HG02571 (cell line): Measurements from ENCODE around the gene ADAMTS13.
A peak's percentile ranks its signal among the peaks of the same experiment; 100 is the strongest.

ENCODE experiments used
- ATAC-seq: cut with Tn5 transposase; IDR thresholded peaks from one replicate; pipeline ENCODE4 v1.9.1; 2021; ENCODE audit warnings: mild to moderate bottlenecking, moderate library complexity; ENCODE audit not compliant: unreplicated experiment

Gene ADAMTS13

DNA sequence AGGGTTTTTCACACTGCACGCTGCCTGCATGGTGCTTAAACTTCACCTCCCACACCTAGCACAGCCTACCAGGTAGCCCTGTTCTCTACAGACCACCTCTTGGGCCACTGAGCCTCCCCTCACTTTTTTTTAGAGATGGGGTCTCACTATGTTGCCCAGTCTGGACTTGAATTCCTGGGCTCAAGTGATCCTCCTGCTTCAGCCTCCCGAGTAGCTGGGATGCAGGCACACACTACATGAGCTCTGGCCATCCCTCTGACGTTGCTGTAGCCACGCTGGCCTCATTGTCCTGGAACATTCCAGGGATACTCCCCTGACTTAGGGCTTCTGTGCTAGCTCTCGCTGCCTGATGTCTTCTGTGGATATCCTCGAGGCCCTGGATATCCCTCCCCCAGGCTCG, 30.4 kb downstream of the ADAMTS13 start:
- no peak for ATAC-seq

DNA sequence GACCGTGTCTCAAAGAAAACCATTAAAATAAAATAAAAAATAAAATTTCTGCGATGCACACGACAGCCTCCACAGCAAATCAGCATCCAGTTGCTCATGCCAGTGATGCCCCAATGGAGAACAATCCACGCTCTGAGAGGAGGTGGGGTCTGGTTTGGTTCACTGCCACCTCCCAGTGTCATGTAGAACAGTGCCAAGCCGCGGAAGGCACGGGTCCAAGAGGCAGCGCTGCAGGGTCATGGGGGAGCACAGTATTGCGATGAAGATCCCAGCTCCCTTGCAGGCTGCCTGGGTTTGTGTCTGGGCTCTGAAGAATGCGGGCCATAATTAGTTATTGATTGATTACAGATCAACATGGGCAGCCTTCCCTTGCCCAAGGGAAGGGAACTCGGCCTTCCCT, 31.5 kb downstream of the ADAMTS13 start:
- ATAC-seq, result no peak

DNA sequence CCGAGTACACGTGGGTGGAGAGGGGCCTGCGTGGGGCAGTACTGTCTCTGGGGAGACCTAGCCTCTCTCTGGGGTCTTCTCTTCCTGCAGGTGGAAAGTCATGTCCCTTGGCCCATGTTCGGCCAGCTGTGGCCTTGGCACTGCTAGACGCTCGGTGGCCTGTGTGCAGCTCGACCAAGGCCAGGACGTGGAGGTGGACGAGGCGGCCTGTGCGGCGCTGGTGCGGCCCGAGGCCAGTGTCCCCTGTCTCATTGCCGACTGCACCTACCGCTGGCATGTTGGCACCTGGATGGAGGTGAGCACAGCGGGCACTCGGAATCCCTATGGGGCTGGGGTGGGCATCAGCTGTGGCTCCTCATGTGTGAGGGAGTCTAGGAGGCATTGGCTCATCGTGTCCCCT, 32.2 kb downstream of the ADAMTS13 start:
- ATAC-seq, result no peak

DNA sequence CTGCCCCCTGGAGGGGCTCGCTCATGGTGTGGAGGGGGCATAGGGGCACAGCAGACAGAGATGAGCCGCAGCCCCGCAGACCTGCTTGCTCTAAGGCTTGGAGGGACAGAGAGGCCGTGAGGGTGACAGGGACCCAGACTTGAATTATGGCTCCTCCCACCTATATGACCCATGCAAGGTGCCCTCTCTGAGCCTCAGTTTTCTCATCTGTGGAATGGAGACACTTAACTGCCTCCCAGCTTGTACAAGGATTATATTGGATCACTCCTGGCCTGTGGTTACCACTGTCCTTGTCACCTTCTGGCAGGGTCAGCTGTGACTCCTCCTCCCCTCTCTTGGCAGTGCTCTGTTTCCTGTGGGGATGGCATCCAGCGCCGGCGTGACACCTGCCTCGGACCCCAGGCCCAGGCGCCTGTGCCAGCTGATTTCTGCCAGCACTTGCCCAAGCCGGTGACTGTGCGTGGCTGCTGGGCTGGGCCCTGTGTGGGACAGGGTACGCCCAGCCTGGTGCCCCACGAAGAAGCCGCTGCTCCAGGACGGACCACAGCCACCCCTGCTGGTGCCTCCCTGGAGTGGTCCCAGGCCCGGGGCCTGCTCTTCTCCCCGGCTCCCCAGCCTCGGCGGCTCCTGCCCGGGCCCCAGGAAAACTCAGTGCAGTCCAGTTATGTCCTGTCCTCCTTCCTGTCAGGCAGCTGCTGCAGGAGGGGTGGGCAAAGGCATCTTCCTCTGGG, 32.9 kb downstream of the ADAMTS13 start:
- no peak for ATAC-seq

DNA sequence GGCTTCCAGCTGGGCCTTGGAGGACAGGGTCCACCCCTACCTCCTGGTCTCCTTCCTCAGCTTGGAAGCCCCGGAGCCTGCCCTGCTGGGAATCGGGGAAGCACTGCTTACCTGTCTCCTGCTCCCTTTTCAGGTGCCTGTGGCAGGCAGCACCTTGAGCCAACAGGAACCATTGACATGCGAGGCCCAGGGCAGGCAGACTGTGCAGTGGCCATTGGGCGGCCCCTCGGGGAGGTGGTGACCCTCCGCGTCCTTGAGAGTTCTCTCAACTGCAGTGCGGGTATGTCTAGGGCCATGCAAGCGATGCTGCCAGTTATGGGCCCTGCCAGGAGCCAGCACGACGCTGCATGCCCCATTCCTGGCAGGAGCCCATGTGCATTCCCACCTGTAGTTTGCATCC, 33.8 kb downstream of the ADAMTS13 start:
- ATAC-seq, result no peak

DNA sequence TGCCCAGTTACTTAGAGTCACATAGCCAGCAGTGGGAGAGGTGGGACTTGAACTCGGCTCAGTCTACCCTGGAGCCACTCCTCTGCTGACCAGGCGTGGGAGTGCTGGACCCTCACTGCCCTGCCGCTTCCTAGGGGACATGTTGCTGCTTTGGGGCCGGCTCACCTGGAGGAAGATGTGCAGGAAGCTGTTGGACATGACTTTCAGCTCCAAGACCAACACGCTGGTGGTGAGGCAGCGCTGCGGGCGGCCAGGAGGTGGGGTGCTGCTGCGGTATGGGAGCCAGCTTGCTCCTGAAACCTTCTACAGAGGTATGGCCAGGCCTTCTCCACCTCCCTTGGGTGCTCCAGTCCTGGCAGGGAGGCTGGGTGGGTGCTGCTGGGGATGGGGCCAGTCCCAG, 34.2 kb downstream of the ADAMTS13 start:
- no peak for ATAC-seq

DNA sequence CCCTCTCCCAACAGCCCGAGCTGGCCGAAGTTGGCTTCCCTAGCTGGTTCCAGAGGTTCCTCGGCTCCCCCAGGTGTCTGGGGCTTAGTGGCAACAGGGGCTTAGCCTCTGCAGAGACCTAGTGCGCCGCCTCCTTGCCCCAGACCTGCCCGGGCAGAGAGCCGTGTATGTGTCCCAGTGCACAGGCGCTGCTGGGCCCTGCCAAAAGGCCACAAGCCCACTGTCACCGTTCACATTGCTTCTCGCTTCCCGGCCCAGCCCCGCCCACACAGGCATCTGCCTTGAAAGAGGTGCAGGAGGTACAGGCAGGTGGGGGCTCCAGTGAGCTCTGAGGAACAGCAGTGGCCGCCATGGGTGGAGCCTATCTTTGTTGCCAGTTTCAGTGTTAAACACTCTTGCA, 35.1 kb downstream of the ADAMTS13 start:
- no peak for ATAC-seq

DNA sequence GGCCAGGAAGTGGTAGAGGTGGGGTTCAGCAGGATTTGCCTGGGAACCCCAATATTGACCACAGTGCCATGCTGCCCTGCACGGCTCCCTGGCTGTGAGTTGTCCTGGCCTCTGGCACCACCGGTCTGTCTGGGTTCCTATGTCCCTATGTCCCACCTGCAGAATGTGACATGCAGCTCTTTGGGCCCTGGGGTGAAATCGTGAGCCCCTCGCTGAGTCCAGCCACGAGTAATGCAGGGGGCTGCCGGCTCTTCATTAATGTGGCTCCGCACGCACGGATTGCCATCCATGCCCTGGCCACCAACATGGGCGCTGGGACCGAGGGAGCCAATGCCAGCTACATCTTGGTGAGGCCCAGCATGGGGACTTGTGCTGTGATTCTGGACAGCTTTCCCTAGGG, 35.6 kb downstream of the ADAMTS13 start:
- ATAC-seq, result no peak

DNA sequence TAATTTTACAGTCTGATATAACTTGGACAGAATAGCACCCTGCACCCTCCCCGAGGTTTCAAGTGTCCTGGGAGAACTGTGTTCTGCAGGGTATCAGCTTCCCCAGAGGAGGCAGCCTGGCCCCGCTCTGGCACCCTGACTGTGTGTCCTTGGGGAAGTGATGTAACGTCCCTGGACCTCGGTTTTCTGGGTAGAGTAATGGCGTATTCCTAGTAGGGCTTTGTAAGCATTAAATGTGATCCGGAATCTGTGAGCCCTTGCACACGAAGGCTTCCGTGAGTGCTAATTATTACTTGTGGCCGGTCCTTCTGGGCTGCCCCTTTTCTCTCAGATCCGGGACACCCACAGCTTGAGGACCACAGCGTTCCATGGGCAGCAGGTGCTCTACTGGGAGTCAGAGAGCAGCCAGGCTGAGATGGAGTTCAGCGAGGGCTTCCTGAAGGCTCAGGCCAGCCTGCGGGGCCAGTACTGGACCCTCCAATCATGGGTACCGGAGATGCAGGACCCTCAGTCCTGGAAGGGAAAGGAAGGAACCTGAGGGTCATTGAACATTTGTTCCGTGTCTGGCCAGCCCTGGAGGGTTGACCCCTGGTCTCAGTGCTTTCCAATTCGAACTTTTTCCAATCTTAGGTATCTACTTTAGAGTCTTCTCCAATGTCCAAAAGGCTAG, 36.6 kb downstream of the ADAMTS13 start:
- ATAC-seq, result no peak

DNA sequence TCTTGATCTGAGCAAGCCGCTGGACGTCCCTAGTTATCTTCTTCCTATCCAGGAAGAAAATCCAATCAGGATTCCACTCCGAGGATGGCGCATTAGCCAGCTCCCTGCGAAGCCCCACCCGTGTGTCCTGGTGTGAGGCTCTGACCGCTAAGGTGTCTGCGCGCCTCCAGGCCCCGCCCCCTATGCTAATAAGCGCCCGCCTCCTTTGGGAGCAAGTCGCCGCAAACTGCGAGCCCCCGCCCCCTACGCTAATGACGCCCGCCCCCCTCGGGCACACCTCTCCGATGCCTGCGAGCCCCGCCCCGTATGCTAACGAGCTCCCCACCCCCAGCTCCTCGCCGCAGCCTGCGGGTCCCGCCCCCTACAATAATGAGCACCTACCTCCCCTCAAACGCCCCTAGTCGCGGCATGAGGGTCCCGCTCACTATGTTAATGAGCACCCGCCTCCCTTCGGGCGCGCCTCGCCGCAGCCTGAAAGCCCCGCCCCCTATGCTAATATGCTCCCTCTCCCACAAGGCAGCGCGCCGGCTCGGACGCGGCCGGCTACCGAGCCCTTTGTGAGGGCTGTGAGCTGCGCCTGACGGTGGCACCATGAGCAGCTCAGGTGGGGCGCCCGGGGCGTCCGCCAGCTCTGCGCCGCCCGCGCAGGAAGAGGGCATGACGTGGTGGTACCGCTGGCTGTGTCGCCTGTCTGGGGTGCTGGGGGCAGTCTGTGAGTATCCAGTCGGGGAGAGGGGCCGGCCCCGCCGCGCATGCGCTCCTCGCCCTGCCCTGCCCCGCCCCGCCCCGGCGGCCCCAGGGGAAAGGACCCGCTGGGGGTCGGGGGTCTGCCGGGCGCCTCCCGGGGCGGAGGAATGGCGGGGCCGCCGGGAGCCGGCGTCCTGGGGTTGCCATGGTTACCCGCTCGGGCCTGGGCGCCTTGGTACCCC, 37.6 kb downstream of the ADAMTS13 start, which contains the start of gene CACFD1:
Gene CACFD1, plus strand, starts transcription at position 503 of the 929 bp plus-strand sequence. Its CDS starts 89 bp downstream, at position 592.
- peak; percentile 70 for ATAC-seq

DNA sequence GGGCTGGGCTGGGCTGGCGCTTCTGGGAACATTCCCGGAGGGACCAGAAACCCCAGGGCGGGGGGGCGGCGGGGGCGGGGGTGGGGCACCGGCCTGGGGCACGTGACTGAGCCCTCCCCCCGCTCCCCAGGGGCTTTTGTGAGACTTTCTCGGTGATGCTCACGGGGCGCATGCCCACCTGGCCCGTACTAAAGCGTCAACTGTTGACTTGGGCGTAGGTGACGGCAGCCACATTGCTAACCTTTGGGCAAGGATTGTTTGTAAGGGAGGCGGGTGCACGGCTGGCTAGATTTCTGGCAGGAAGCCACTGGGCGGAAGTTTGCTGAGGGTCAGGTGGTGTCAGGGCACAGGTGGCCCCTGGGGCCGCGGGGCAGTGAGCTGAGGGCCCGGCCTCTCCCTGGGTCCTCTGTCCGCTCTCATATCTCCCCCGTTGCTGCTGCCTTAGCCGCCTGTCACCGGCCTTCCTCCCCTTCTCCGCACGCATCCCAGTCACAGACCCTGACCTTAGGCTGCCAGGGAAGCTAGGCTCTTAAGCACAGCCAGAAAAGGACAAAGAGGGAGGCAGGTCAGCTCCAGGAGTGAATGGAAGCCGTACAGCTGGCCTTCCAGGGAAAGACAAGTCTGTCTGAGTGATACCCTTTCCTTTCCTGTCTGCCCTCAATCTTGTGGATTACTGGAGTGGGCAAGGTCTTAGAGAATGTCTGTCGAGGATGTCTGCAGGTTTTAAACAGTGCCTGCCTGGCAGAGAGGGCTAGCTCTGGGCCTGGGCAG, 38.4 kb downstream of the ADAMTS13 start:
- ATAC-seq, result peak; percentile 19

DNA sequence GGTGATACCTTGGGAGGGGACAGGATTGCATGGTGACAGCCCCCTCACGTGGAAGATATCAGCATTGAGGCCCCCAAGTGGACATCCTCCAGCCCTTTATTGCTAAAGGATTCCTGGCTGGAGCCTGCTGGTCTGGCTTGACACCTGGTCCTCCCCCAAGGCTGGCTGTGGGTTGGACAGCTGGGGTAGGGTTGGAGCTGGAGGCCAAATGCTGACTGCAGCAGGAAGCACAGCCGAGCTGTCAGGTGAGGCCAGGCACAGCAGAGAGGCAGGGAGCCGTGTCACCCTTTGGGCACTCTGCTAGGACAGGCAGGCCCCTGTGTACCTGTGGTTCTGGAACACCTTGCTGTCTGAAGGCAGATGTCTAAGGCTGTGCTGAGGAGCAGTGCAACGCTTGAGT, 39.8 kb downstream of the ADAMTS13 start:
- no peak for ATAC-seq

DNA sequence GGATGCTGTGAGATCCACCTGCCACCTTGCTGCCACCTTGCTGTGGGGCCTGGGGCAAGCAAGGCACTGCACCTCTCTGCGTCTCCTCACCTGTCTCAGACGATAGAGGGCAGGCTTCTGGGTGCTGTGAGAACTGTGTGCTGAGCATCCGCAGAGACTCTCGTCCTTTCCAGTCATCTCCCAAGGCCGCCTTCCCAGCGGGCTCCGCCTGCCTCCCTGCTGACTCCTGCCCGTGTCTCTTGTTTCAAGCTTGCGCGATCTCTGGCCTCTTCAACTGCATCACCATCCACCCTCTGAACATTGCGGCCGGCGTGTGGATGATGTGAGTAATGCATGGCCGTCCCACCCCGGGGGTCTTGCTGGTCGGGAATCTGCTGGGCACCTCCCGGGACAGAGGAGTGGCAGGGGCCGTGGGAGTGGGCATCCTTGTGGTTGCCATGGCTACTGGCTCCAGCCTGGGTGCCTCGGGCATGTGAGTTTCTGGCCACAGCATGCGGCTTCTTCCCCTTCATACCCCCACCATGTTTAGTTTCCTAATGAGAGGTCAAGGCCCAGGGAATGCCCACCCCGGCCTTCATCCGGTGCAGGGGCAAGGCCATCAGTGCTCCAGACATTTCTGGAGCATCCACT, 41.2 kb downstream of the ADAMTS13 start:
- ATAC-seq, result no peak

DNA sequence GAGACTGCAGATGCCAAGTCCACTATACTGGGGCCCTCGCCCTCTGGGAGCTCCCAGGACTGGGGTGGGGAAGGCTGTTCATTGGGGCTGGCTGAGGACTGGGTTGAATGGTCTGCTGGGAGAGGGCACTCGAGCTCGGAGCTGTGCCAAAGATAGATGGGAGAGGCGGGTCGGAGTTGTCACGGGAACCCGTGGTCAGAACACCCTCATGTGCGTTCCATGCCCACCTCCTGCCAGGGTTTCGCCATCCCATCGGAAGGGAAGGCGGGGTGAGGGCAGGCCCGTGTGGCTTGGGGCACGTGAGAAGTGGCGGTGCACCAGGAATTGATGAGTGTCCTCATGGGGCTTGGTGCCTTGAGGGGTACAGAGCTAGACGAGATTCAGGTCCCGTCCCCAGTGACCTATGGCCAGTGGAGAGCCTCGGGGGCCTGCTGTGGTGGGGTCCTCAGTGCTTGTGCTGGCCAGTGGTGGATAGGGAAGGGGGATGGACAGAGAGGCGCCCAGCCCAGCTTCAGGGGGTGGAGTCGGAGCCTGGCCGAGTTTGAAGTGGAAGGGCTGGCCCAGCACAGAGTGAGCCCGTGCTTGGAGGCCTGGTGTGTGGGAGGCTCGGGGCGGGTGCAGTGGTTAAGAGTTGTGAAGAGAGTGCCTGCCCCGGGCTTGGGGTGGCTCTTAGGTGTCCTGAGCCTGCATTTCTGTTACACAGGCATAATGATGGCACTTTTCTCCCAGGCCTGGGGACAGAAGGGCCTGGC, 41.9 kb downstream of the ADAMTS13 start:
- no peak for ATAC-seq

DNA sequence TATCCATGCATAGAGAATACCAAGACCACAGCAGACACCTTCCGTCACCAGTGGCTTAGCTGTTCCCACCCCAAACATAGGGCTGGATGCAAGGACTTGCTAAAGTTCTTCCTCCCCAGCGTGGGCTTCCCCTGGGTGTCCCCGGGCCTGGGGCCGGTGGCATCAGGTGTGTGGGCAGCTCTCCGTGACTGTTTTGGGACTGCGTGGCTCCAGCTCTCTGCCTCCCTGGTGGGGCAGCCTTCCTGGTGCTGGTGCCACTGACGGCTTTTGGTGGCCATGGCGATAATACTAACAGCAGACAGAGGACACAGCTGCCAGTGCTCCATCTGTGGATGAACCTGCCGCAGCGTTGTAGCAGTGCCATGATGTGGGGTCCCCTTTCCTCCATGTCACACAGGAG, 42.5 kb downstream of the ADAMTS13 start:
- no peak for ATAC-seq

DNA sequence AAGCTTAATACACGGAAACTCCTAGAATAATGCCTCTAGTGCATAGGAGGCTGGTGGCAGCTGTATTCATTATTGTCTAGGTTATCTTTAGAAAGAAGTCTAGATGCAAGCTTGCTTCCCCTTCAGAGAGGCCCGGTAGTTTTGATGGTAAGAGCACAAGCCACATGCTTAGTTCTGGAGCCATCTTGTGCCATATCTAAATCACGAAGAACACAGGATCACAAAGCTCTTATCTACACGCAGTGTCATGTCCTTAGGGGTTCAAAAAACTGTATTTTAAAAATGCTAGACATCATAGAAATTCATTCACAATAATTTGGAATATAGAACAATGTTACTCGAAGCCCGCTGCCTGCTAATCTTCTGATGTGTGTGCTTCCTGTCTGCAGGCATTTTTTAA, 43.8 kb downstream of the ADAMTS13 start:
- ATAC-seq, result no peak

DNA sequence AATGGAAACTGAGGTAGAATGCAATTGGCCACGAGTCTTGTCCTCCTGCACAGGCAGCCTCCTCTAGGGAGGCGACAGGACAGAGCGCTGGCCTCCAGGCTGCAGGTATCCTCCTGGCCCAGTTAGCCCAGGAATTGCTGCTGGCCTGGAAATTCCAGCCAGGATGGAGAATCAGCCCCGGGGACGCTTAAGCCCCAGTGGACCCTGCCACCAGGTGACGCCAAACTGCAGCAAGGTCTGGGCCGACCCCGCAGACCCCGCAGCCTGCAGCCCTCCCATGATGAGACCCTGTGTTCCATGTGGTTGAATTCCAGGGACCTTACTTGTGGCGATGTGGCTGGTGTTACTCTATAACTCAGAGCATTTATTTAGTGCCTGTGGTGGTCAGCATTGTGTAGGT, 44.9 kb downstream of the ADAMTS13 start:
- ATAC-seq, result no peak

DNA sequence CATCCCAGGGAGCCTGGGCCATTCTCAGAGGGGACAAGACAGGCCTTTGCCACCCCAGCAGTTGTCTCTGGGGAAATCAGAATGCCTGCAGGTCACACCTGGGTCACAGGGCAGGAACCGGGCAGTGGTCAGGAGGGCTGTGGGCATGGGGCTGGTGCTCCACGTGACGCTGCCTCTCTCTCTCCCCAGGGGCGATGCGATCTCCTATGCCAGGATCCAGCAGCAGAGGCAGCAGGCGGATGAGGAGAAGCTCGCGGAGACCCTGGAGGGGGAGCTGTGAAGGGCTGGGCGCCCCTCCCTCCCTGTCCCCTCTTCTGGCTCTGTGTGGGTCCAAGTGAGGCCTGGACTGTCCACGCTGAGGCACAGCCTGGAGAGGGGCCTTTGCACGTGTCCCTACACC, 46.2 kb downstream of the ADAMTS13 start:
- no peak for ATAC-seq

DNA sequence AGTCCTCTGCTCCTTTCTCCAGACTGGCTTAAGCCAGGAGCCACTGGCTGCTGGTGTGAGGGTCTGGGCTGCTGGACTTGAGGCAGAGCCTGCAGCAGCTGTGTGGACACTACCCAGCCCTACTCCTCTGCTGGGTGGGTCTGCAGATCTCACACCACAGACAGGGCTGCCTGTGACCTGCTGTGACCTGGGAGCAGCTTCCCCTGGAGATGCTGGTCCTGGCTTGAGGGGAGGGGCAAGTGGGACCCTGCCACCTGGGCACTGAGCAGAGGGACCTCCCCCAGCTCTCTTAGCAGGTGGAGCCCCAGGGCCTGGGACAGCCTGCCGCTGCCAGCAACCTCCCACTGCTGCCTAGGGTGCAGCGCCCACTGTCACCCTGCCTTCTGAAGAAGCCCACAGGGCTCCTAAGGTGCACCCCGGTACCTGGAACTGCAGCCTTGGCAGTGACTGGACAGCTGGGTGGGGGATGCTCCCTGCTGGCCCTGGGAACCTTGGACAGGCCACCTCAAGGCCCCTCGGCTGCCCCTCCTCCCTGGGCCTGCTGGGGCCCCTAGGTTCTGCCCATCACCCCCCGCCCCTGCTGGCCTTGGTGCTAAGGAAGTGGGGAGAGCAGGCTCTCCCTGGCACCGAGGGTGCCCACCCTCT, 46.7 kb downstream of the ADAMTS13 start:
- ATAC-seq, result no peak
